22Rv1 (cell line): Measurements from ENCODE around the gene PAPPA.

Source experiments
- H3K27ac ChIP-seq: fragments of 450-650 bp; 2 replicates; pipeline ENCODE4 v1.5.1; 2017
- CTCF ChIP-seq: fragments of 450-650 bp; IDR thresholded peaks from 2 replicates; pipeline ENCODE4 v1.5.1; 2017; ENCODE audit warnings: mild to moderate bottlenecking
- ZFX ChIP-seq: fragments of 450-650 bp; IDR thresholded peaks from 2 replicates; pipeline ENCODE4 v1.6.1; 2017; ENCODE audit warnings: antibody characterized with exemption, borderline replicate concordance

The PAPPA gene

DNA sequence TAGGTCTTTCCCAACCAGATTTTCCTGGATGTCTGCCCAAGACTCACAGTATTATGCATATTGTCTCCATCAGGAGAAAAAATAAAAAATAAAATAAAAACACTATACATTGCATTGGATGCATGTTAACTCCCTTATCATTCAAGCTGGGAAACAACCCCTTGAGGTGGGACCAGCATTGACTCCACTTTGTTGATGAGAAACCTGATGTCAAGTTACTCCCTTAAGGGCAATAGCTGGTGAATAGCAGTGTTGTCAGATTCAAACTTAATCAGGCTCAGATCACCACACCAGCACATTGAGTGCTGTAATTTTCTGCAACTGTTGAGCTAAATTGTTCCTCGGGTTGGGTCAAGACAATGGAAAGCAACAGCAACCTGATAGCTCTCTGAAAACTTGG lies 269.6 kb downstream of the PAPPA start:
- H3K27ac ChIP-seq: no peak overlapping the region
- TF ChIP-seq ZFX: no peak
- no peak for TF ChIP-seq CTCF

DNA sequence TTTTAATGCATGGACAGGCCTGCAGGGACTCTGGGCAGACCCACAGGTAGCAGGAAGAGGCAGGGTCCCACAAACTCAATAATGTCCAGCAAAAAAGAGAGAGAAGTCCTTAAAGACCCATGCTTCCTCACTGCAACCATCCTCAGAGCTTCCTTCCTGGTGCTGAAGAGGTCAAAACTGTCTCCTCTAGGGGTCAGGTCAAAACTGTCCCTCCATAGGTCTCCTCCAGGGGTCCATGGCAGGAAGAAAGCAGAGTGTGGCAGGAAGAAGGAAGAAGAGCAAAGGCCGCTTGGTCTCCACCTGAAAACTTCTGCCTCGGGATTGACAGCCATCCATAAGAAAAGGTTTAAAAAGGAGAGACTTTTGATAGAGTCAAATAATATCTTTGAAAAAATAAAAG lies 271.7 kb downstream of the PAPPA start:
- TF ChIP-seq CTCF (no peak), ZFX (no peak)

DNA sequence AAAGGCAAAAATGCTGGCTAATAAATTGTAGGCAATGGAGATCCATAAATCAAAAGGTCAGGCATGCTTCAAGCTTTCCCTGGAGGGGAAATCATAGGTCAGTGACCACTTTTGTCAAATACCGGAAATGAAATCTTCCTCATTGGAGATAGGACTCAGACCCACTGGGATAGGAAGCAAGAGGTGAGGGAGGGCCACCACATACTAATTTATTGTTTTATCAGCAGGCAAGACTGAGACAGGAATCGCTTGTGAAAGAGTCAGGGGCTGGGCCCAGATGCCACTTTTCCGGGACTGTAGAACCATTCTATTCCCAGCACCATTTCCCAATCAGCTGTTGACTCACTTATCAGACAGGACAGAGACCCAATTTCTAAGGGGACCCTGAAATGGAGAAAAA lies 277.3 kb downstream of the PAPPA start:
- H3K27ac ChIP-seq: no peak overlapping the region
- TF ChIP-seq ZFX (no peak), CTCF (no peak)

More for the DNA sequence above, 271.7 kb downstream of the PAPPA start:
- no peak overlapping the region for H3K27ac ChIP-seq

DNA sequence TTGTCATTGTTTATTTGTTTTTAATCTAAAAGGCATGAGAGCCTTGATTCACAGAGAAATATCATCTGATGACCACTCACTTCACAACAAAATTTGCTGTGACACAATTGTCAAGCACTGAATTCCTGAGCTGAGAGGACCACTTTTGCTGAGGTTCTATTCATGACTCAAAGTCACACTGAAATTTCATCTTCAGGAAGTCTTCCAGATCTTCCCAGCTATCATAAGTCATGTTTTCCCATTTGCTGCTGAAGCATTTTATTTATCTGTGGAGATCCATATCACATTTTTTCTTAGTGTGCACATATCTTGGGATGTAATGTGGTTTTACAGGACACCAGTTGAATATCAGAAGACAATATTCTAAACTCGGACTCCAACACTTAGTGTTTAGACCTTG lies 278.5 kb downstream of the PAPPA start:
- no peak overlapping the region for H3K27ac ChIP-seq
- TF ChIP-seq ZFX (no peak), CTCF (no peak)

- H3K27ac ChIP-seq: no peak overlapping the region
- TF ChIP-seq CTCF: no peak
- TF ChIP-seq ZFX: no peak
Observed at GRCh38 chr9:116434314-116434713, 280.7 kb downstream of the PAPPA start.

GRCh38 chr9:116435706-116436105 lies 282.1 kb downstream of the PAPPA start:
- no peak for TF ChIP-seq CTCF
- TF ChIP-seq ZFX: no peak
- H3K27ac ChIP-seq: no peak overlapping the region

- TF ChIP-seq CTCF (no peak), ZFX (no peak)
- no peak overlapping the region for H3K27ac ChIP-seq
Observed at GRCh38 chr9:116436121-116436520, 282.5 kb downstream of the PAPPA start.
